ENCODE measurements around the gene STPG4. TPM values are rescaled to one million over a fixed set of nuclear protein-coding genes. Genes with fewer than 3 reads are reported as not detected.

STPG4 gene
- total RNA-seq, 2 donors from 2014 or later: 0.15 to 0.42 TPM

- H3K9me3 Mint-ChIP-seq: no peaks in the 10 kb centered on the region
Measured at GRCh38 chr2:47201224-47201623, 46.1 kb upstream of the STPG4 start.

GRCh38 chr2:47198985-47199451 lies 43.9 kb upstream of the STPG4 start:
- no peak overlapping the region for H3K27ac Mint-ChIP-seq
- 94 to 96% methylated on average over 3 of the region's 3 CpGs for WGBS, 2 experiments (ENCODE audit: insufficient coverage in 1 of 2, insufficient read length in 1 of 2)
- TF ChIP-seq CTCF (conservative IDR thresholded peaks at IDR 0.05): no peak
- H3K27me3 ChIP-seq (ENCODE audit: control insufficient read depth, insufficient read depth, low read length, poor library complexity, severe bottlenecking): no peaks in the 10 kb centered on the region
- H3K36me3 ChIP-seq (ENCODE audit: control insufficient read depth, insufficient read depth, low read length): no peaks in the 10 kb centered on the region
- no peak overlapping the region for H3K27ac ChIP-seq (ENCODE audit: low read depth, low read length)
- DNase-seq: no peak
- H3K4me1 Mint-ChIP-seq: peaks cover 3% of the 10 kb centered on the region
- H3K9me3 ChIP-seq (ENCODE audit: control insufficient read depth, low read length): no peaks in the 10 kb centered on the region
- H3K4me3 Mint-ChIP-seq: no peak overlapping the region
- no peaks in the 10 kb centered on the region for H3K36me3 Mint-ChIP-seq (ENCODE audit: low read depth)
- H3K27me3 Mint-ChIP-seq (ENCODE audit: insufficient read depth): no peaks in the 10 kb centered on the region
- H3K4me1 ChIP-seq (ENCODE audit: control insufficient read depth, insufficient read depth, low read length): no peaks in the 10 kb centered on the region
- H3K9ac ChIP-seq (ENCODE audit: extremely low read depth, low read length, poor library complexity, severe bottlenecking): no peak overlapping the region
- no peaks in the 10 kb centered on the region for H3K9me3 Mint-ChIP-seq
- H3K4me3 ChIP-seq (ENCODE audit: low read length): no peak overlapping the region

More at GRCh38 chr2:47201224-47201623, 46.1 kb upstream of the STPG4 start:
- Histone ChIP-seq H3K36me3 (ENCODE audit: control insufficient read depth, insufficient read depth, low read length) (no peaks in the 10 kb centered on the region), H3K27ac (ENCODE audit: low read depth, low read length) (no peak overlapping the region), H3K4me3 (ENCODE audit: low read length) (no peak overlapping the region), H3K9me3 (ENCODE audit: control insufficient read depth, low read length) (no peaks in the 10 kb centered on the region), H3K4me1 (ENCODE audit: control insufficient read depth, insufficient read depth, low read length) (peaks cover 9% of the 10 kb centered on the region), H3K27me3 (ENCODE audit: control insufficient read depth, insufficient read depth, low read length, poor library complexity, severe bottlenecking) (no peaks in the 10 kb centered on the region), H3K9ac (ENCODE audit: extremely low read depth, low read length, poor library complexity, severe bottlenecking) (no peak overlapping the region)
- Mint-ChIP-seq H3K36me3 (ENCODE audit: low read depth) (no peaks in the 10 kb centered on the region), H3K27me3 (ENCODE audit: insufficient read depth) (no peaks in the 10 kb centered on the region), H3K4me3 (no peak overlapping the region), H3K4me1 (peaks cover 18% of the 10 kb centered on the region), H3K27ac (no peak overlapping the region)
- no peak for DNase-seq
- 89 to 92% methylated on average over 2 of the region's 2 CpGs for WGBS, 2 experiments (ENCODE audit: insufficient coverage in 1 of 2, insufficient read length in 1 of 2)
- no peak for TF ChIP-seq CTCF (conservative IDR thresholded peaks at IDR 0.05)

GRCh38 chr2:47196499-47196898 lies 41.4 kb upstream of the STPG4 start:
- H3K27me3 ChIP-seq (ENCODE audit: control insufficient read depth, insufficient read depth, low read length, poor library complexity, severe bottlenecking): no peaks in the 10 kb centered on the region
- peaks cover 28% of the 10 kb centered on the region for H3K4me1 Mint-ChIP-seq
- peaks cover 23% of the 10 kb centered on the region for H3K4me1 ChIP-seq (ENCODE audit: control insufficient read depth, insufficient read depth, low read length)
- TF ChIP-seq CTCF (conservative IDR thresholded peaks at IDR 0.05): no peak
- no peak overlapping the region for H3K4me3 ChIP-seq (ENCODE audit: low read length)
- H3K27ac ChIP-seq (ENCODE audit: low read depth, low read length): no peak overlapping the region
- no peaks in the 10 kb centered on the region for H3K9me3 Mint-ChIP-seq
- no peak for DNase-seq
- H3K9ac ChIP-seq (ENCODE audit: extremely low read depth, low read length, poor library complexity, severe bottlenecking): no peak overlapping the region
- no peak overlapping the region for H3K4me3 Mint-ChIP-seq
- no peak overlapping the region for H3K27ac Mint-ChIP-seq
- no peaks in the 10 kb centered on the region for H3K36me3 Mint-ChIP-seq (ENCODE audit: low read depth)
- no peaks in the 10 kb centered on the region for H3K36me3 ChIP-seq (ENCODE audit: control insufficient read depth, insufficient read depth, low read length)
- H3K9me3 ChIP-seq (ENCODE audit: control insufficient read depth, low read length): no peaks in the 10 kb centered on the region
- 88 to 100% methylated on average over 1 of the region's 1 CpG for WGBS, 2 experiments (ENCODE audit: insufficient coverage in 1 of 2, insufficient read length in 1 of 2)
- H3K27me3 Mint-ChIP-seq (ENCODE audit: insufficient read depth): no peaks in the 10 kb centered on the region
